ENCODE results near the gene LSAMP.

The LSAMP gene

GRCh38 chr3:116267116-116267515, 178.2 kb downstream of the LSAMP start:
- no peak overlapping the region for H2AFZ ChIP-seq (ENCODE audit: low read depth, low read length)
- H3K4me1 ChIP-seq (ENCODE audit: low read length) = no peaks in the 10 kb centered on the region
- no peak overlapping the region for H3K27ac ChIP-seq (ENCODE audit: low read length)
- no peaks in the 10 kb centered on the region for H3K27me3 ChIP-seq (ENCODE audit: low read depth, low read length)
- H3K79me2 ChIP-seq (ENCODE audit: low read length) = no peaks in the 10 kb centered on the region
- H3K9ac ChIP-seq (ENCODE audit: low read length) = no peak overlapping the region
- no peaks in the 10 kb centered on the region for H4K20me1 ChIP-seq (ENCODE audit: insufficient read depth, low read length)
- no peaks in the 10 kb centered on the region for H3K36me3 ChIP-seq (replicated peaks; ENCODE audit: low read depth, low read length)
- TF ChIP-seq CTCF (IDR thresholded peaks at IDR 0.05; ENCODE audit: low read depth, low read length) (no peak), EZH2phosphoT487 (IDR thresholded peaks at IDR 0.05; ENCODE audit: low read depth) (no peak)
- H3K4me2 ChIP-seq (ENCODE audit: low read length) = no peak overlapping the region
- no peak overlapping the region for H3K4me3 ChIP-seq (ENCODE audit: low read length)
- no peaks in the 10 kb centered on the region for H3K9me3 ChIP-seq (ENCODE audit: insufficient read depth, low read length)

GRCh38 chr3:116265976-116266584, 179.2 kb downstream of the LSAMP start:
- H3K36me3 ChIP-seq (replicated peaks; ENCODE audit: low read depth, low read length) = no peaks in the 10 kb centered on the region
- H3K4me2 ChIP-seq (ENCODE audit: low read length) = no peak overlapping the region
- H3K9me3 ChIP-seq (ENCODE audit: insufficient read depth, low read length) = no peaks in the 10 kb centered on the region
- H3K4me3 ChIP-seq (ENCODE audit: low read length) = no peak overlapping the region
- no peaks in the 10 kb centered on the region for H3K79me2 ChIP-seq (ENCODE audit: low read length)
- H2AFZ ChIP-seq (ENCODE audit: low read depth, low read length) = no peak overlapping the region
- H3K27me3 ChIP-seq (ENCODE audit: low read depth, low read length) = no peaks in the 10 kb centered on the region
- no peak overlapping the region for H3K27ac ChIP-seq (ENCODE audit: low read length)
- no peaks in the 10 kb centered on the region for H4K20me1 ChIP-seq (ENCODE audit: insufficient read depth, low read length)
- no peak overlapping the region for H3K9ac ChIP-seq (ENCODE audit: low read length)
- TF ChIP-seq EZH2phosphoT487 (IDR thresholded peaks at IDR 0.05; ENCODE audit: low read depth) (no peak), CTCF (IDR thresholded peaks at IDR 0.05; ENCODE audit: low read depth, low read length) (no peak)
- H3K4me1 ChIP-seq (ENCODE audit: low read length) = no peaks in the 10 kb centered on the region

- TF ChIP-seq CTCF (IDR thresholded peaks at IDR 0.05; ENCODE audit: low read depth, low read length) = no peak
- TF ChIP-seq EZH2phosphoT487 (IDR thresholded peaks at IDR 0.05; ENCODE audit: low read depth) = no peak
- Histone ChIP-seq H3K79me2 (ENCODE audit: low read length) (no peaks in the 10 kb centered on the region), H4K20me1 (ENCODE audit: insufficient read depth, low read length) (no peaks in the 10 kb centered on the region), H3K36me3 (replicated peaks; ENCODE audit: low read depth, low read length) (no peaks in the 10 kb centered on the region), H3K4me3 (ENCODE audit: low read length) (no peak overlapping the region), H3K9ac (ENCODE audit: low read length) (no peak overlapping the region), H3K4me1 (ENCODE audit: low read length) (no peaks in the 10 kb centered on the region), H3K27ac (ENCODE audit: low read length) (no peak overlapping the region), H3K4me2 (ENCODE audit: low read length) (no peak overlapping the region), H2AFZ (ENCODE audit: low read depth, low read length) (no peak overlapping the region), H3K27me3 (ENCODE audit: low read depth, low read length) (no peaks in the 10 kb centered on the region), H3K9me3 (ENCODE audit: insufficient read depth, low read length) (no peaks in the 10 kb centered on the region)
These were observed 180.0 kb downstream of the LSAMP start for GRCh38 chr3:116265320-116265695.

GRCh38 chr3:116264546-116265319, 180.6 kb downstream of the LSAMP start:
- Histone ChIP-seq H3K36me3 (replicated peaks; ENCODE audit: low read depth, low read length) (no peaks in the 10 kb centered on the region), H2AFZ (ENCODE audit: low read depth, low read length) (no peak overlapping the region), H4K20me1 (ENCODE audit: insufficient read depth, low read length) (no peaks in the 10 kb centered on the region), H3K79me2 (ENCODE audit: low read length) (no peaks in the 10 kb centered on the region), H3K4me2 (ENCODE audit: low read length) (no peak overlapping the region), H3K4me1 (ENCODE audit: low read length) (no peaks in the 10 kb centered on the region), H3K4me3 (ENCODE audit: low read length) (no peak overlapping the region), H3K27me3 (ENCODE audit: low read depth, low read length) (no peaks in the 10 kb centered on the region), H3K27ac (ENCODE audit: low read length) (no peak overlapping the region), H3K9ac (ENCODE audit: low read length) (no peak overlapping the region), H3K9me3 (ENCODE audit: insufficient read depth, low read length) (no peaks in the 10 kb centered on the region)
- TF ChIP-seq EZH2phosphoT487 (IDR thresholded peaks at IDR 0.05; ENCODE audit: low read depth) (no peak), CTCF (IDR thresholded peaks at IDR 0.05; ENCODE audit: low read depth, low read length) (no peak)
